Measurements from ENCODE around the gene CXXC1. TPM values are rescaled to one million over a fixed set of nuclear protein-coding genes. Genes with fewer than 3 reads are reported as not detected.
"Not testable (repeated sequence)": the region's sequence is repeated elsewhere in the genome, so short reads cannot be mapped to it uniquely, and the experiment has no call there.

The CXXC1 gene
- total and polyA plus RNA-seq, 12 donors, result 22.1 to 66.6 (median 26.7) TPM

DNA sequence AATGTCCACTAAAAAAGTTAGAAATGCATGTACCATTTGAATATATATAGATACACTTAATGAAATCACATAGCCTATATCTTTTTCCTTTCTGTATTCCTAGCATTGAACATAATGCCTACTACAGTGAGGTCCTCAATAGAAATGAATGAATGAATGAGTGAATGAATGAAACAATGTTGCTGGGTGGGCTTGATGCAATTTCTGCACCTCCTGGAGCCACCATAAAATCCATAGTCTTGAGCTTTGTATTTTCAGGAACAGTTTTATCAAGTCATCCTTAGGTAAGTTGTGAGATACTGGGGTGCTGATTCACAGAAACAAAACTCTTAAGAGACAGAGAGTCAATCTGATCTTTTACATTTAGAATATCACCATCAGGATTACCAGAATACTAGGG lies 24.5 kb downstream of the CXXC1 start:
- intact Hi-C loops (cut with DNase I), result loop anchor here in 2 of 10 donors (10.0 kb wide), 1 partner anchor 112 kb away; the partner anchor contains the start of gene SKA1 (in 2 of the 2)
- Histone ChIP-seq H3K27ac (no peak overlapping the region), H3K4me3 (no peak overlapping the region), H3K4me1 (peaks cover 0 to 24% (median 15%) of the 10 kb centered on the region in 9 donors), H3K27me3 (no peaks in the 10 kb centered on the region), H3K36me3 (no peaks in the 10 kb centered on the region), H3K9me3 (peaks cover 0 to 6% (median 0%) of the 10 kb centered on the region in 11 donors)
- DNase-seq (no peak), ATAC-seq (no peak)
- TF ChIP-seq, protein P1, sequence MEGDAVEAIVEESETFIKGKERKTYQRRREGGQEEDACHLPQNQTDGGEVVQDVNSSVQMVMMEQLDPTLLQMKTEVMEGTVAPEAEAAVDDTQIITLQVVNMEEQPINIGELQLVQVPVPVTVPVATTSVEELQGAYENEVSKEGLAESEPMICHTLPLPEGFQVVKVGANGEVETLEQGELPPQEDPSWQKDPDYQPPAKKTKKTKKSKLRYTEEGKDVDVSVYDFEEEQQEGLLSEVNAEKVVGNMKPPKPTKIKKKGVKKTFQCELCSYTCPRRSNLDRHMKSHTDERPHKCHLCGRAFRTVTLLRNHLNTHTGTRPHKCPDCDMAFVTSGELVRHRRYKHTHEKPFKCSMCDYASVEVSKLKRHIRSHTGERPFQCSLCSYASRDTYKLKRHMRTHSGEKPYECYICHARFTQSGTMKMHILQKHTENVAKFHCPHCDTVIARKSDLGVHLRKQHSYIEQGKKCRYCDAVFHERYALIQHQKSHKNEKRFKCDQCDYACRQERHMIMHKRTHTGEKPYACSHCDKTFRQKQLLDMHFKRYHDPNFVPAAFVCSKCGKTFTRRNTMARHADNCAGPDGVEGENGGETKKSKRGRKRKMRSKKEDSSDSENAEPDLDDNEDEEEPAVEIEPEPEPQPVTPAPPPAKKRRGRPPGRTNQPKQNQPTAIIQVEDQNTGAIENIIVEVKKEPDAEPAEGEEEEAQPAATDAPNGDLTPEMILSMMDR (IDR thresholded peaks at IDR 0.05), result no peak

DNA sequence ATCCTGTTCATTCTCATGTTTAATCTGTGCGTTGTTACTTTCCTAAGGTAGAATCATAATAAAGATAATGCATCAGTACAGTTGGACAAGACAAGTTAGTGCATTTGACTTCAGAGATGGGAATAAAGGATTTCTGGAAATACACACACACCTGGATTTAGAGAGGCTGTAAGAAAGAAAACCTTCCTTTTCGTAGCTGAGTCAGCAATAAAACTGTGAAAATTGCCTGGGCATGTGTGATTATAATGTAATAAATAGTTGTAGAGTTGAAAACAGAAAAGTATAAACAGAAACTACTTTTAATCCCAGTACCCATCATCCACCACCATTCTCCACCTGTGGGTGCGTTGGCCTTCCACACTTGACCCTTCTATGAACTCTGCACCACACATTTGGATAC lies 36.6 kb downstream of the CXXC1 start:
- intact Hi-C loops (cut with DNase I), result no loop called here
- Histone ChIP-seq H3K4me1 (no peaks in the 10 kb centered on the region), H3K27ac (no peak overlapping the region), H3K4me3 (no peak overlapping the region), H3K27me3 (no peaks in the 10 kb centered on the region), H3K36me3 (no peaks in the 10 kb centered on the region), H3K9me3 (no peaks in the 10 kb centered on the region)
- TF ChIP-seq, protein P1 (IDR thresholded peaks at IDR 0.05), result no peak
- ATAC-seq, result no peak
- WGBS, 2 donors, result 84 to 85% methylated on average over 3 of the region's 3 CpGs
- DNase-seq, result no peak

DNA sequence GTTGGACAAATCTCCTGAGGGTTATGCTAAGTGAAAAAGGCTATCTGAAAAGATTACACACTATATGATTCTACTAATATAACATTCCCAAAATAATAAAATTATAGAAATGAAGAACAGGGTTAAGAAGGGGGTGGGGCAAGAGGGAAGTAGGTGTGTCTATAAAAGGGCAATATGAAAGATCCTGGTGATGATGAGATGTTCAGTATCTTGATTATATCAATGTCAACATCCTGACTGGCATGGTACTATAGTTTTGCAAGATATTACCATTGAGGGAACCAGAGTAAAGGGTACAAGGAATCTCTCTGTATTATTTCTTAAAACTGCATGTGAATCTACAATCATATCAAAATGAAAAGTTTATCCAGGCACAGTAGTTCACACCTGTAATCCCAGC lies 37.9 kb downstream of the CXXC1 start:
- intact Hi-C loops (cut with DNase I), result no loop called here

DNA sequence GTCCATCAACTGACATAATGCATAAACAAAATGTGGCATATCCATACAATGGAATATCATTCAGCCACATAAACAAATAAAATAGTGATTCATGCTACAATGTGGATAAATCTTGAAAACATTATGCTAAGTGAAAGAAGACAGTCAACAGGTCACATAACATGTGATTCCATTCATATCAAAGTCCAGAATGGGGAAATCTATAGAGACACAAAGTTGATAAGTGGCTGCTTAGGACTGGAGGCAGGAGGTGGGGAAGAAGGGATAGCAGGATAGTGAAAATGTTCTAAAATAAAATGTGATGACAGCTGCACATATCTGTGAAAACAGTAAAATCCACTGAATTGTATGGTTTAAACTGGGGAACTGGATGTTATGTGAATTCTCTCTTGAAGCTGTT lies 39.9 kb downstream of the CXXC1 start:
- Histone ChIP-seq H3K4me3 (no peak overlapping the region), H3K27ac (no peak overlapping the region), H3K9me3 (no peaks in the 10 kb centered on the region), H3K36me3 (no peaks in the 10 kb centered on the region), H3K27me3 (no peaks in the 10 kb centered on the region), H3K4me1 (no peaks in the 10 kb centered on the region)
- no peak for ATAC-seq
- TF ChIP-seq, protein P1 (IDR thresholded peaks at IDR 0.05), result no peak
- intact Hi-C loops (cut with DNase I), result no loop called here
- no peak for DNase-seq

More for the DNA sequence above, 37.9 kb downstream of the CXXC1 start:
- no peak overlapping the region for H3K27ac ChIP-seq
- H3K4me1 ChIP-seq, result no peaks in the 10 kb centered on the region
- H3K4me3 ChIP-seq, result no peak overlapping the region
- TF ChIP-seq, protein P1 (IDR thresholded peaks at IDR 0.05), result no peak
- no peaks in the 10 kb centered on the region for H3K9me3 ChIP-seq
- no peak for ATAC-seq
- no peaks in the 10 kb centered on the region for H3K36me3 ChIP-seq
- no peak for DNase-seq
- H3K27me3 ChIP-seq, result no peaks in the 10 kb centered on the region

DNA sequence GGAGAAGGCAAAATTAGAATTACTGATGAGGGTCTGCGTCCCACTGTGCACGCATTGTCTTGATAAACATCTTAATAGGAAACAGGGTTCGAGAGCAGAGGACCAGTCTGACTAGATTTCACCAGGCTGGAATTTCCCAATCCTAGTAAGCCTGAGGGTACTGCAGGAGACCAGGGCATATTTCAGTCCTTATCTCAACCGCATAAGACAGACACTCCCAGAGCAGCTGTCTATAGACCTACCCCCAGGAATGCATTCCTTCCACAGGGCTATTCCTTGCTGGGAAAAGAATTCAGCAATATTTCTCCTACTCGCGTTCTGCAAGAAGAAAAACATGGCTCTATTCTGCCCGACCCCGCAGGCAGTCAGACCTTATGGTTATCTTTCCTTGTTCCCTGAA lies 45.7 kb downstream of the CXXC1 start:
- H3K4me3 ChIP-seq; H3K27ac ChIP-seq; DNase-seq; ATAC-seq; H3K27me3 ChIP-seq; H3K4me1 ChIP-seq; H3K36me3 ChIP-seq; intact Hi-C loops (cut with DNase I): not testable (repeated sequence)
- peaks cover 0 to 19% (median 2%) of the 10 kb centered on the region in 11 donors for H3K9me3 ChIP-seq
- 72 to 90% methylated on average over 8 of the region's 8 CpGs for WGBS, 2 donors
